ENCODE measurements around the gene EIF3D. TPM values are rescaled to one million over a fixed set of nuclear protein-coding genes. Genes with fewer than 3 reads are reported as not detected.
A peak's percentile ranks its signal among the peaks of the same experiment; 100 is the strongest.

Gene EIF3D
- total RNA-seq, 1 donor from 2014 or later, result 169 TPM

DNA sequence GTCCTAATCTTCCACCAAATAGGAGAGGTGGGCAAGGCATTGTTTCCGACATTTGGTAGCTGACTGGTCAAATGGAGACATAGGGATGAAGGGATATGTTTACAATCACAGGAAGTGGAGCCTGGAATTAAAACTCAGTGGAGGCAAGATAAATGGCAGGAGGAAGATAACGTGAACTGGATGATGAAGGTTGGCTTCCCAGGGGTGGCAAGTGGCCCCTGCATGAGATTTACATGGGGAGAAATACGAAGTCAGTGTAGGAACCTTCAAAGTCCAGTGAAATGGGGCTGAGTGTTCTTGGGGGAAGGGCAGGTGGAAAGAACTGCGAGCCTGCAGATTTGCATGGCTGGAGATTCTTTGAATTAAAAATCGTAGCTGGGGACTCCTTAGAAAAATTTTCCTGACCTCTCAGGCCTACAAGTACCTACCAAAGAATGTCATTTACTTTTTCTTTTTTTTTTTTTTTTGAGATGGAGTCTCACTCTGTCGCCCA is 21.4 kb downstream of the EIF3D start:
- no peak for DNase-seq (ENCODE audit: low spot score)

DNA sequence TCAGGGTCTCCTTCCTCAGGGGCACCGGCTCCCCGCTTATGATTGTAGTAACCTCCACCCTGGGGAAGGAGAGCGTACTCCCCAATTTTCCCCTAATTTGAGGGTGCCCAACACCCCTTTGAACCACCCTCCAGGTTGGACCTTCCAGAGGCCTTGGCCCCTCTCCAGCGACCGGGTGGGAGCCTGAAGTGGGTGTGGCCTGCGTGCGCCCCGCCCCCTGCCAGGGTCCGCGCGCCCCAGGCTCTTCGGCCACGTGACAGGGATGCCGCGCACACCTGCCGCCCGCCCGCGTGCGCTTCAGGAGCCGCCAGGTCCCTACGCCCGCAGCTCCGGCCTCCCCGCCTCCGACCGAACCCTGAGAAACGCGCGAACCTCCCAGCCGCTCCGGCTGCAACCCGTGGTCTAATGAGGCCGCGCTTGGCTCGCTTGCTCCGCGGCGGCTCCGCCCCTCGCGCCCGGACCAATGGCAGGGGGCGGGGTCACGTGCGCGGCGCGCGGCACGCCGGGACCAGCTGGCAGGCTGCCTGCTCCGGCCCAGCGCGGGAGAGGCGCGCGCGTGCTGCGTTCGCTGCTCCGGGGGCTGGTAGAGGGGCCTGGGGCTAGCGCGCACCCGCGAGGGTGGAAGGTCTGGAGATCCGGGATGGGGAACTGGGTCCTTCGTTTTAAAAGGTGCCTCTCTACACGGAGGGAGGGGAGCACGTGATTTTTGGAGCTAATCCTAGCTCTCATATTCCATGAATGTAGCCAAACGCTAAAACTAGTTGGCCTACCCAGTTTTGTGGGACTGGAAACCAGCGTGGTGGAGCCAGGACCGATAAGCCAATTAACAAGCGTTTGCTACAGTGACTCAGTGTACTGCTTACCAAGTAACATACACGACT is 22.1 kb downstream of the EIF3D start, which contains the start of gene FOXRED2:
FOXRED2 (minus strand) TSS at position 404 of the 881 bp plus-strand sequence. CDS start 618 bp downstream, outside the sequence.
- peak; percentile 87 for DNase-seq (ENCODE audit: low spot score)

DNA sequence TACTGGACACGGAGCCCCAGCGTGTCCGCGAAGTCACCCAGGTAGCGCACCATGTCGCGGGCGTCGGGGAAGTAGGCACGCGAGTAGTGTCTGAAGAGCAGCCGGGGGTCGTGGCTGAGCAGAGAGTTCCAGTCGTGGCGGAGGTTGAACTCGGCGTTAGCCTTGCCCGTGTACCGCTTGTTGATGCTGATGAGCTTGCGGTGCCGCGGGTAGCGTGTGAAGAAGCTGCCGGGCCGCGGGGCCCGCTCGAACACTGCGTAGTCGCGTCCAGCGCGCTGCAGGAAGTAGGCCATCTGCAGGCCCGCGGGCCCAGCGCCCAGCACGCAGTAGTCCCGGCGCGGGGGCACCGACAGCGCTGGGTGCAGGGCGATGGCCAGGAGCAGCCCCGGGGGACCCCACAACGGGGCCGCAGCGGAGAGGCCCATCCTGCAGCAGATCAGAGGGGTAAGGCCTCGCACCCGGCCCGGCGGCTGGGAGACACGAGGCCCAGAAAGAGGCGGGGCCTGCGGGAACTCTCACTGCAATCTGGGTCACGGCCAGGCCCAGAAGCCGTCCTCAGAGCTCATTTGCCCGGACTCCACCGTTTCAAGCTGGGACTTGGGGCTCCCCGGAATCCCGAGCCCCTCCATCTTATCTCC is 22.8 kb downstream of the EIF3D start:
- no peak for DNase-seq (ENCODE audit: low spot score)

DNA sequence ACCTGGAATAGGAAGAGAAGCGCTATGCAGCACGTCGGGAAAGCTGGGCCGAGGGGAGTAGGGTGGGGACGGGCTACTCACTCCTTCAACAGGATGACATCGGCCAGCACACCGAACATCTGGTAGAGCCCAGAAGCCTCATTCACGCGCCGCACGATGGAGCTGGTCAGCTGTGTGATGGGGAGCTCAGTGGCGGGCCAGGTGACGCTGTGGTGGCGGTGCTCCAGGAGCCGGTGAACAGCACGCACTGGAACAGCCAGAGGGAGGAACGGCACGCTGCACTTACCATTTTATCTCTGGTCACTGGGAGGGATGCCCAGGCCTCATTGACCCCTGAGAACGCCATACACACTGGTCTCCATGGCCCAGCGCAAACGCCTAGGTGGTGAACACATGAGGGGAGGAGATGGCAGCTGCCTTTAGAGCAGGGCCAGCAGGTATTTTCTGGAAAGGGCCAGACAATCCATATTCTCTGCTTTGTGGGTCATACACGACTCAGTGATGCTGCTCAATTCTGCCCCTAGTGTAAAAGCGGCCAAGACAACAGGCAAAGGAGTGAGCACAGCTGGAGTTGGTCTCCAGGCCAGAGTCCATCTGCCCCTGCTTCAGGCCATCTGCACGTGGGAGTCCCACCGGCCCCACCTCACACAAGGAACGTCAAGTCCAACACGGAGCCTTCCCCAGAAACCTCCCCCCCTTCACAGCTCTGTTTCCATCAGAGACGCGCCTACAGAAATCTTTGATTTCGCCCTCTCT is 30.9 kb downstream of the EIF3D start:
- no peak for DNase-seq (ENCODE audit: low spot score)

DNA sequence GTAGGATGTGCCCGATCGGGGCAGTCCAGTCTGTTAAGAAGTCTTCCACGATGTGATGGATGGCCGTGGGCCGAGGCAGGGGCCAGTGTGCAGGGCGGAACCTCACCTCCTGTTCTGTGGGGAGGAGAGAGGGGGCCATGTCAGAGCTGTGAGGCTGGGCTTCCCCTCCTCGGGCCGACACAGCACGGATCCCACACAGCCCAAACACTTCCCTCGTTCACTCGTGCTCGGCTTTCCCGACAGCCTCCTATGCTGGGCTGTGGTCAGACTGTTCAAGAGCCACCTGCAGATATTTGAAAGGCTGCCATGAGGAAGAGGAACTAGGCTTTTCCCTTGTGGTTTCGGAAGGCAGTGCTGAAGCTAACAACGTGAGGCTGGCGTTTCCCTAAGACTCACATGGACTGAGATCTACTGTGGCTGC is 35.3 kb downstream of the EIF3D start:
- no peak for DNase-seq (ENCODE audit: low spot score)

DNA sequence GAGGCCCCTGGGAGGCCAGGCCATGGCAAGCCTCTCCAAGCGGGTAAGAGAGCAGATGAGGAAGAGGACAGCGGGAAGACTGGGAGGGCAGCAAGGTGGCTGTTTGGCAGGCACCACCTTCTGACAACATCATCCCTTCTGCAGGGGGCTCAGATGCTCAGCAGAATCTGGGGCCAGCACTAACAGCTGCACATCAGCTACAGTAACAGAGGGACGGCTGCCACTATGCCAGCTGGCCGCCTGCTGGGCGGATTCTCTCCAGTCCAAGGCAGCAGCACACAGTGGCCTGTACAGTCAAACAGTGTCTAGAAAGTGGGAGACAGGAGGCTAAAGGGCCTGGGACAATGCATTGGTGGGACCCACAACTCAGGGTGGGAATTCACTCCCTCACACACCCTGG is 36.9 kb downstream of the EIF3D start:
- DNase-seq (ENCODE audit: low spot score), result no peak

DNA sequence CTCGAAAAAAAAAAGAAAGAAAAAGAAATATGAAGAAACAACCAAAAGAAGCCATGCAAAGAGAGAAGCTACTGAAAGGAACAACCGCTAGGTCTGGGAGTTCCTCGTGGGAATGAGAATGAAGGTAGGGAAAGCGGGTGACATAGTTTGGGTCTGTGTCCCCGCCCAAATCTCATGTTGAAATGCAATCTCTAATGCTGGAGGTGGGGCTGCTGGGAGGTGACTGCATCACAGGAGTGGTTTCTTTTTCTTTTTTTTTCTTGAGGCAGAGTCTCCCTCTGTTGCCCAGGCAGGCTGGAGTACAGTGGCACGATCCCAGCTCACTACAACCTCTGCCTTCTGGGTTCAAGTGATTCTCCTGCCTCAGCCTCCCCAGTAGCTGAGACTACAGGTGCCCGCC is 37.8 kb downstream of the EIF3D start:
- no peak for DNase-seq (ENCODE audit: low spot score)

DNA sequence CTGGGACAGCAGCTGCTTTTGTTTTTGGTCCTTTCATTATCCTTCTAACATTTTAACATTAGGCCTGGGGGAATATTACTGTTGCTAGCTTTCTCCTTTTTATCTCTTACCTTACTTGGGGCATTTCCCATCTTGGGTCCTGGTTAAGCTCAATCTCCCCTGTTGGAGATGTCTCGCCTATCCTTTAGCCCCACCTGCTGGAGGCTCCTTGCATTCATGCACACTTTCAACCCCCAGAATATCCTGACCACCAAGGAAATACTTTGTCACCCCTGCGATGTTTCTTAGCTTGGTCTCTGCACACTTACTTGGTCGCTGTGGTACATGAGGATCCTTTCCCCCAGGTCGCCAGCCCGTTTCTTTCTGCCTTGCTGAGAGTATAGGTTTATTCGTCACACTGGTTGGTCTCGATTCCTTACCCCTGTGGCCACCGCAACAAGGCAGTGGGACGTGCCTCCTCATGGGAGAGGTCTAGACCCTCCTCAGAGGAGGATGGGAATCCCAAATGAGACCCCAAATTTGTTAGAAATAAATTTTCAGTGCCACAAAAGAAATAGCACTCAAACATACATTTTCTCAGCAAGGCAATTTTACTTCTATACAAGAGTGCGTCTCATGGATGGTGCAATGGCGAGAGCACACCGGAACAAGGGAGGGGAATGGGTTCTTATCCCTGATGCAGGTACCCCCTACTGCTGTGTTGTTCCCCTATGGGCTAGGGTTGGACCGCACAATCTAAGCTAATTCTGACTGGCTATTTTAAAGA is 42.2 kb downstream of the EIF3D start:
- no peak for DNase-seq (ENCODE audit: low spot score)

DNA sequence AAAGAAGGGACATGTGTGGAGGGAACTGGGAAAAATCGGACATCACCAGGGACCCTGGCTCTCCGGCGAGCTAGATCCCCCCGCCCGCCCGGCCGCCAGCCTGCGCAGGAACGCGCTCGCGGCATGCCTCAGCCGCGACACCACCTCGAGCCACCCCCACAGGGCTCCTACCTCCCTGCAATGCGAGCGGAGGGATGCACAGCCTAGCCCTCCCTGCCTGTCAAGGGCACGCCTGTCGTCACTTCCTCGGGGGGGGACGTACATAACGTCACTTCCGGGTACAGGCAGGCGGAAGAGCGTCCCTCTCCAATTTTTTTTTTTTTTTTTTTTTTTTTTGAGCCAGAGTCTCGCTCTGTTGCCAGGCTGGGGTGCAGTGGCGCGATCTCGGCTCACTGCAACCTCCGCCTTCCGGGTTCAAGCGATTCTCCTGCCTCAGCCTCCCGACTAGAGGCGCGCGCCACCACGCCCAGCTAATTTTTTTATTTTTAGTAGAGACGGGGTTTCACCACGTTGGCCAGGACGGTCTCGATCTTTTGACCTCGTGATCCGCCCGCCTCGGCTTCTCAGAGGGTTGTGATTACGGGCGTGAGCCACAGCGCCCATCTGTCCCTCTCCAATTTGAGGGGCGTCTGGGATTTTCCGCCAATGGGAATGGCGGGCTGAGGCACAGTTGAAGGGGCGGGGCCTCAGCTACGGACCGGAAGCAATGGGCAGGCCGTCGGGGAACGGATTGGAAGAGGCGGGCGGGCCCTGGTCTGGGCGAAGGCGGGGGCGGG is 47.4 kb downstream of the EIF3D start, which contains the start of gene TXN2:
TXN2 (minus strand) TSS at position 248 of the 776 bp plus-strand sequence. CDS start 803 bp downstream, outside the sequence.
- DNase-seq (ENCODE audit: low spot score), result peak; percentile 97

DNA sequence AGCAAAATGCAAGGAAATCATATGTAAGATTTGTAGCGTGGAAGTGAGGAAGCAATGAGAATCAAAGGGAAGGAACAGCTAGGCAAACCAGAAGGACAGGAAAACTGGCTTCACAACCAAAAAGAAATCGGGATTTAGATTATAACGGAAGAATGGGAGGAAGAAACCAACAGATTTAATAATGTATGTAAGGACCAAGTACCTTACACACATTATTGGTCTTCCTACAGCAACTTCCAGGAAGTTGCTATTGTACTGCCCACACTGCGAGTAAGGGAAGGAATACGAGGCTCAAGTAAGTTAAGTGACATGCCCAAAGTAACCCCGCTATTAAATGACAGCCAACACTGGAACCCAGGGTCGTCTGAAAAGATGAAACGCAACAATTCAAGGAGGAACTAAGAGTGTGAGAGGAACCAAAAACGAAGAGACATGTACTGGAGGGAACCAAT is 48.0 kb downstream of the EIF3D start:
- no peak for DNase-seq (ENCODE audit: low spot score)

DNA sequence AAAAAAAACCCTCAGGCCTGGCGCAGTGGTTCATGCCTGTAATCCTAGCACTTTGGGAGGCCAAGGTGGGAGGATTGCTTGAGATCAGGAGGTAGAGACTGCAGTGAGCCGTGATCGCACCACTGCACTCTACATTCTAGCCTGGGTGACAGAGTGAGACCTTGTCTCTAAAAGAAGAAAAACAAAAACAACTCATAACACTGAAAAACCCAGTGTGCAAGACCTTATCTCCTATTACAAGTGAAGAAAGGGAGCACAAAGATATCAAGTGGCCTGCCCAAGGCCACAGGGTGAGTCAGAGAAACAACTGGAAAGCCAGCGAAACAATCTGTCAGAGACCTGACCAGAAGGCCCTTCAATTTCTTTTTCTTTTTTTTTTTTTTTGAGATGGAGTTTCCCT is 50.0 kb downstream of the EIF3D start:
- no peak for DNase-seq (ENCODE audit: low spot score)

DNA sequence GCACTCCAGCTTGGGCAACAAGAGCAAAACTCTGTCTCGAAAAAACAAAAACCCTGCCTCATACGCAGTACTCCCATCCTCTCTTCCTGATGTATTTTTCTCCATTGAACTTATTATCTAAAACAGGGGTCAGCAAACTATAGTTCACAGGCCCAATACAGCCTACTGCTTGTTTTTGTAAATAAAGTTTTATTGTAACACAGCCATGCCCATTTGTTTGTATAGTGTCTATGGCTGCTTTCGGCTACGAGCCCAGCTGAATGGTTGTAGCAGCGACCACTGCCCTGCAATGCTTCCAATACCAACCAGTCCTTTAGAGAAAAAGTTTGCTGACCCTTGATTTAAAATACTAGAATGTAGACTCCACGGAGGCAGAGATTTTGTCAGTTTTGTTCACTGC is 53.6 kb downstream of the EIF3D start:
- no peak for DNase-seq (ENCODE audit: low spot score)

DNA sequence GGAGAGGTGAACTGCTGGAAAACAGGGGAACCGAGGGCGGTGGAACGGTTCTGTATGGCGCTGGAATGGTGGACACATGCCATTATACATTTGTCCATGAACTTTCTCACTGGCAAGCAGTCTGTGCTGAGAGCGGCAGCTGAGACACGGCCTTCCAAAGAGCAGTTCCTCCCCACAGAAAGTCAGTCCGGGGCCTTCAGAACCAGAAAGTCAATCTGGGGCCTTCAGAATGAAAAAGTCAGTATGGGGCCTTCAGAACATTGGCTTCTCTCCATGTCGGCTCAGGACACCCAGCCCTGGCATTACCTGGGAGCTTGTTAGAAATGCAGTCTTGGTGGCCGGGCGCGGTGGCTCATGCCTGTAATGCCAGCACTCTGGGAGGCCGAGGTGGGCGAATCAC is 56.3 kb downstream of the EIF3D start:
- DNase-seq (ENCODE audit: low spot score), result no peak

DNA sequence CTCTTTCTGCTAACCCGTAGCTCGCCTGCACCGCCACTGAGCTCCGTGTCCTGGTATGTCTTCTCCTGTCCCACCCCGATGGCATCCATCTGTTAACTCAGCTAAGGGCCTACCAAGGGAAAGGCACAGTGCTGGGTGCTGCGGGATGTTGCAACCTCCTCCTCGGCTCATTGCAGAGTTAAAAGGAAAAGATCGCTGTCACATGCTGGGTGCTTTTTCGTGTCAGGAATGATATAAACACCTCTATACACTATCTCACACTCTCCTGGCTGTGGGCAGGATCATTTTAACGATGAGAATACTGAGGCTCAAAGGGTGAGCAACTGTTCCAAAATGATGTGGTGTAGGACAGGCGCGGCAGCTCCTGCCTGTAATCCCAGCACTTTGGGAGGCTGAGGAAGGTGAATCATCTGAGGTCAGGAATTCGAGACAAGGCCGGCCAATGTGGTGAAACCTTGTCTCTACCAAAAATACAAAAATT is 57.6 kb downstream of the EIF3D start:
- no peak for DNase-seq (ENCODE audit: low spot score)

DNA sequence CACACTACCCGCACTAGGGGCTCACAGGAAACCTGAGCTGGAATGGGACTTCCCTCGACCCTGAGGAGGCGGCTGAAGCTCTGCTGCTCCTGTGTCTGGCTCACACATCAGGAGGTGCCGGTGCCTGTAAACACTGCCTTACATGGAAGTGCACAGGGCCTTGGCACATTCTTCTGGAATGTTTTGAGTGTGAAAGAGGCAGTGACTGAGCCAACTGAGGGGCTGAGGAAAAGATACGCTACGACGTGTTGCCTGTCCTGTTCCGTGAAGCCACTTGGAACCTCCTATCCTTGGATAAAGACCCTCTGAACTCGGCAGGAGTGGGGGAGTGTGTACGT is 58.0 kb downstream of the EIF3D start:
- no peak for DNase-seq (ENCODE audit: low spot score)

DNA sequence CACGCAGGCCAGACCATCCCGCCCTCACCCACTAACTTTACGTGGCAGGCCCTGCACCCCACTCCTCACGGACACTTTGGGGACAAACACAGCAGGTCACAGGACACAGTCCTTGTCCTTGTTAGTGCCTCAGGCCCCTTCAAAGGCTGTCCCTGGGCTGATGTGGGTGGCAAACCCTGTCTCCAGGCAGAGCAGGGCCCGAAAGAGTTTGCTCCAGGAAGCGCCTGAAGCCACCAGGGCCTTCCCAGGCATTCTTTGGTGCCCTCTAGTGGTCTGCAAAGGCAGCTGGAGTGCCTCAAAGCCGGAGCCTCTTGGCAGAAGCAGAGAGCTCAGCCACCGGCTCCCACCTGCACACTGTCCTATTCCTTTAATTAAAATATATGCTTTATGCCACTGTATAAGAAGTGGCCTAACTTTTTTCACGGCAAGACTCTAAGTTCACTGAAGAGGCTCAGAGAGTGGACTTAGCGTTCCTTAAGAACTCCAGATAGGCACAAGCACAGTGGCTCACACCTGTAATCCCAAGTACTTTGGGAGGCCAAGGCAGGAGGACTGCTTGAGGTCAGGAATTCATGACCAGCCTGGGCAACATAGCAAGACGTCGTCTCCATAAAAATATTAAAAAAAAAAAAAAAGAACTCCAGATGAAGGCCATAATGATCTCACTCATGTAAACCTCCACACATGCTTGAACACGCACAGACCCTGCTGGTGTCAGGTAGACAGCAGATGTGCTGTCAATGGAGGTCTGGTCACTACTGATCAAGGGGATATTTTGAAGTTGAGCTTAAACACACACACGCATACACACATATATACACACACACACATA is 58.6 kb downstream of the EIF3D start:
- DNase-seq (ENCODE audit: low spot score), result peak; percentile 88

DNA sequence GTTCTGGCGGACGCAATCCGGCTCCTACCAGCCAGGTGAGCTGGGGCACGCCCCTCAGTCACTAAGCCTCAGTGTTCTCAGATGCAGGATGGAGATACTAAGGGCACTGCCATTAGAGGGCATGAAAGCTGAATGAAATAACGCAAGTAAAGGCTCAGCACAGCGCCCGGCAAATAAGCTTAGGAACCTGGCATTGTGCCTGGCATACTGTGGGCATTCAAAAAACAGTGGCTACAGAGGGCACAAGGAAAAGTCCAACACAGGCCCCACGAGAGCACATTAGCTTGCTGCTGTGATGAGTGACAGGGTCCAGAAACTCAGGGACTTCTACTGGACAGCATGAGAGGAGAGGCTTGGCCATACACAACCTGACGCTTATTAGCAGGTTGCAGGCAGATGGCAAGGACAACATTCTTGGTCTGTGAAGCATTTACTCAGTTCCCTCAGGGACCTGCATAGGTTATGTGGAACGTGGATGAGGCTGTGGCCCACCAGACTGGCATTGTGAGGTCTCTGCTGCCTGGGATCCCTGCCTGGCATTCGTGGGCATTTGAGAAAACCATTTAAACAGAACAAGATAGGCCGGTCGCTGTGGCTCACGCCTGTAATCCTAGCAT is 59.8 kb downstream of the EIF3D start:
- no peak for DNase-seq (ENCODE audit: low spot score)

DNA sequence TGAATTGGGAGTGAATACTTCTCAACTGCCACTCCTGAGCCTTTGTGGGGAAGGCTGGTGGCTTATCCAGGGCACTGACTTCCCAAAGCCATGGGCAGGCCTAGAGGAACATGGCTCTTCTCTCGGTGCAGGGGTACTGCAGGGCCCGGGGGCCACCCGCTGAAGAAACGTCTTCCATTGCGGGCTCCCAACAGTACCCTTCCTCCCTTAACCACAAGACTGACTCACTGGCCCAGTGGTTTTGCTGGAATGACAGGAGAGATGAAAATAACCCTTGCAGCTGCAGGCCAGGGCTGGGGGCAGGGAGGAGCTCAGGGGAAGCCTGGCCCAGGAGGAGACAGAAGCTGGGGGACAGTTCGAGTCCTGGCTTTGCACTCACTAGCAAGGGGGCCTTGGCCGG is 61.0 kb downstream of the EIF3D start:
- DNase-seq (ENCODE audit: low spot score), result no peak

Data from ureter (tissue), 1 donor.